MM.1S (cell line): ENCODE results near the gene PLEK2.

Experiments
- DNase-seq: peaks from one replicate; pipeline ENCODE4 v3.0.0-alpha.2; 2015
- H2AFZ ChIP-seq: fragments of 300-600 bp; sonication (generic); 2 replicates; pipeline ENCODE4 v1.6.0; 2016; ENCODE audit warnings: antibody characterized with exemption, low read length
- H3F3A ChIP-seq: fragments of 300-600 bp; sonication (generic); 2 replicates; pipeline ENCODE4 v1.6.1; 2016; ENCODE audit warnings: mild to moderate bottlenecking, antibody characterized with exemption, low read length, moderate library complexity, mixed read lengths; ENCODE audit not compliant: insufficient read depth
- H3K27ac ChIP-seq: fragments of 300-600 bp; sonication (generic); 2 replicates; pipeline ENCODE4 v1.5.1; 2016; ENCODE audit warnings: mild to moderate bottlenecking, low read length
- H3K27me3 ChIP-seq: fragments of 300-600 bp; sonication (generic); replicated peaks from 2 replicates; pipeline ENCODE4 v1.6.0; 2016; ENCODE audit warnings: low read length; ENCODE audit not compliant: insufficient read depth
- H3K36me3 ChIP-seq: fragments of 300-600 bp; sonication (generic); replicated peaks from 2 replicates; pipeline ENCODE4 v1.6.1; 2016; ENCODE audit warnings: mild to moderate bottlenecking, low read length, mixed read lengths; ENCODE audit not compliant: insufficient read depth
- H3K4me1 ChIP-seq: fragments of 300-600 bp; sonication (generic); 2 replicates; pipeline ENCODE4 v1.6.1; 2016; ENCODE audit warnings: low read length, mixed read lengths
- H3K4me2 ChIP-seq: fragments of 300-600 bp; sonication (generic); 2 replicates; pipeline ENCODE4 v1.6.0; 2016; ENCODE audit warnings: low read depth, low read length
- H3K4me3 ChIP-seq: fragments of 300-600 bp; sonication (generic); 2 replicates; pipeline ENCODE4 v1.5.1; 2016; ENCODE audit warnings: low read length, mixed read lengths
- H3K79me2 ChIP-seq: fragments of 300-600 bp; sonication (generic); 2 replicates; pipeline ENCODE4 v1.6.1; 2016; ENCODE audit warnings: mixed run types, low read length, mixed read lengths
- H3K9ac ChIP-seq: fragments of 300-600 bp; sonication (generic); 2 replicates; pipeline ENCODE4 v1.6.1; 2016; ENCODE audit warnings: low read length, mixed read lengths
- H3K9me2 ChIP-seq: fragments of 300-600 bp; sonication (generic); replicated peaks from 2 replicates; pipeline ENCODE4 v1.6.1; 2016; ENCODE audit warnings: mild to moderate bottlenecking, low read length, mixed read lengths; ENCODE audit not compliant: insufficient read depth
- H3K9me3 ChIP-seq: fragments of 300-600 bp; sonication (generic); replicated peaks from 2 replicates; pipeline ENCODE4 v1.6.1; 2016; ENCODE audit warnings: mild to moderate bottlenecking, low read length, mixed read lengths; ENCODE audit not compliant: insufficient read depth
- H4K20me1 ChIP-seq: fragments of 300-600 bp; sonication (generic); 2 replicates; pipeline ENCODE4 v1.6.1; 2016; ENCODE audit warnings: mild to moderate bottlenecking, low read length, moderate library complexity, mixed read lengths; ENCODE audit not compliant: insufficient read depth
- CTCF ChIP-seq: fragments of 300-600 bp; sonication (generic); IDR thresholded peaks from 2 replicates; pipeline ENCODE4 v1.5.1; 2016; ENCODE audit warnings: antibody characterized with exemption, low read length, mixed read lengths
- EZH2 ChIP-seq: fragments of 300-600 bp; sonication (generic); optimal IDR thresholded peaks from 2 replicates; pipeline ENCODE3; 2017; ENCODE audit warnings: low read depth, mild to moderate bottlenecking, antibody characterized with exemption, low read length, mixed read lengths
- EZH2phosphoT487 ChIP-seq: fragments of 300-600 bp; sonication (generic); IDR thresholded peaks from 2 replicates; pipeline ENCODE4 v1.6.1; 2018; ENCODE audit warnings: antibody characterized with exemption, low read length

The PLEK2 gene

GRCh38 chr14:67426161-67426560, 14.2 kb upstream of the PLEK2 start:
- TF ChIP-seq EZH2phosphoT487: no peak
- no peak for TF ChIP-seq EZH2
- no peak for TF ChIP-seq CTCF
- Histone ChIP-seq H3K9me2 (no peaks in the 10 kb centered on the region), H3K27me3 (no peaks in the 10 kb centered on the region), H3K9ac (no peak overlapping the region), H3F3A (no peaks in the 10 kb centered on the region), H2AFZ (0 out of 2 replicates have a peak overlapping the region, but pooled peaks have one; percentile 15), H3K4me2 (peak overlapping the region; percentile 63; the same call in 1 of the 2 replicates), H3K4me1 (0 out of 2 replicates have a peak, but pooled peaks cover 6% of the 10 kb centered on the region), H3K36me3 (no peaks in the 10 kb centered on the region), H4K20me1 (no peaks in the 10 kb centered on the region), H3K9me3 (no peaks in the 10 kb centered on the region), H3K79me2 (no peaks in the 10 kb centered on the region), H3K4me3 (peak overlapping the region; percentile 27; the same call in 1 of the 2 replicates), H3K27ac (no peak overlapping the region)
- DNase-seq: peak; percentile 42

GRCh38 chr14:67425608-67426007, 13.6 kb upstream of the PLEK2 start:
- H3K4me3 ChIP-seq: no peak overlapping the region
- no peaks in the 10 kb centered on the region for H3K79me2 ChIP-seq
- no peaks in the 10 kb centered on the region for H3K36me3 ChIP-seq
- H3K9me2 ChIP-seq: no peaks in the 10 kb centered on the region
- H3K27ac ChIP-seq: no peak overlapping the region
- H3K9me3 ChIP-seq: no peaks in the 10 kb centered on the region
- 0 out of 2 replicates have a peak, but pooled peaks cover 6% of the 10 kb centered on the region for H3K4me1 ChIP-seq
- H4K20me1 ChIP-seq: no peaks in the 10 kb centered on the region
- H3F3A ChIP-seq: no peaks in the 10 kb centered on the region
- no peak overlapping the region for H2AFZ ChIP-seq
- DNase-seq: no peak
- H3K27me3 ChIP-seq: no peaks in the 10 kb centered on the region
- H3K9ac ChIP-seq: no peak overlapping the region
- H3K4me2 ChIP-seq: no peak overlapping the region
- no peak for TF ChIP-seq CTCF
- TF ChIP-seq EZH2phosphoT487: no peak
- no peak for TF ChIP-seq EZH2

- no peak overlapping the region for H3K27ac ChIP-seq
- H3K79me2 ChIP-seq: no peaks in the 10 kb centered on the region
- no peaks in the 10 kb centered on the region for H3K36me3 ChIP-seq
- no peaks in the 10 kb centered on the region for H3K9me2 ChIP-seq
- no peaks in the 10 kb centered on the region for H3K9me3 ChIP-seq
- H3K27me3 ChIP-seq: no peaks in the 10 kb centered on the region
- H3K4me3 ChIP-seq: no peak overlapping the region
- H3K4me1 ChIP-seq: 0 out of 2 replicates have a peak, but pooled peaks cover 6% of the 10 kb centered on the region
- no peaks in the 10 kb centered on the region for H4K20me1 ChIP-seq
- H3F3A ChIP-seq: no peaks in the 10 kb centered on the region
- no peak overlapping the region for H3K4me2 ChIP-seq
- TF ChIP-seq EZH2 (no peak), EZH2phosphoT487 (no peak)
- no peak for DNase-seq
- H2AFZ ChIP-seq: no peak overlapping the region
- H3K9ac ChIP-seq: no peak overlapping the region
These were observed 12.6 kb upstream of the PLEK2 start for GRCh38 chr14:67424539-67424938.

GRCh38 chr14:67423424-67423823, 11.5 kb upstream of the PLEK2 start:
- TF ChIP-seq EZH2phosphoT487: no peak
- TF ChIP-seq EZH2: no peak
- TF ChIP-seq CTCF: no peak
- H3K4me1 ChIP-seq: 0 out of 2 replicates have a peak, but pooled peaks cover 6% of the 10 kb centered on the region
- DNase-seq: no peak
- H3K9ac ChIP-seq: no peak overlapping the region
- H2AFZ ChIP-seq: no peak overlapping the region
- H3K4me3 ChIP-seq: no peak overlapping the region
- no peak overlapping the region for H3K27ac ChIP-seq
- no peaks in the 10 kb centered on the region for H3K36me3 ChIP-seq
- no peaks in the 10 kb centered on the region for H3K79me2 ChIP-seq
- H4K20me1 ChIP-seq: no peaks in the 10 kb centered on the region
- no peaks in the 10 kb centered on the region for H3K9me3 ChIP-seq
- no peaks in the 10 kb centered on the region for H3K9me2 ChIP-seq
- H3F3A ChIP-seq: no peaks in the 10 kb centered on the region
- no peaks in the 10 kb centered on the region for H3K27me3 ChIP-seq
- H3K4me2 ChIP-seq: no peak overlapping the region
